ENCODE measurements around the gene ITPR2. TPM values are rescaled to one million over a fixed set of nuclear protein-coding genes. Genes with fewer than 3 reads are reported as not detected.

ITPR2 gene
- total and polyA plus RNA-seq, 2 of the 8 experiments (the other 6 are each of a cell fraction or from before 2014, with no cell fraction given): 4.1 to 48.3 TPM

- Histone ChIP-seq H2BK12ac (ENCODE audit: low read depth, low read length) (no peak overlapping the region), H3K56ac (replicated peaks; ENCODE audit: insufficient read length, low read depth, low read length) (no peak overlapping the region), H4K8ac (ENCODE audit: extremely low read depth, insufficient read depth, low read length) (no peak overlapping the region), H3K79me1 (ENCODE audit: low read depth, low read length) (no peaks in the 10 kb centered on the region), H3K14ac (ENCODE audit: insufficient read length) (no peak overlapping the region), H3K4me2 (ENCODE audit: insufficient read depth in 1 of 2, low read depth in 2 of 2, low read length in 2 of 2) (no peak overlapping the region), H3K9ac (replicated peaks in 1 of 4; ENCODE audit: extremely low read depth in 1 of 4, low read depth in 3 of 4, low read length in 3 of 4) (no peak overlapping the region), H3K4ac (replicated peaks; ENCODE audit: insufficient read length, low read depth, low read length) (no peak overlapping the region), H3K4me1 (replicated peaks in 1 of 4; ENCODE audit: control insufficient read depth in 3 of 4, insufficient read depth in 4 of 4, low read length in 3 of 4) (no peaks in the 10 kb centered on the region), H4K5ac (ENCODE audit: insufficient read length, low read depth, low read length) (no peak overlapping the region), H2BK20ac (ENCODE audit: low read length) (no peak overlapping the region), H3K23ac (ENCODE audit: insufficient read length) (no peak overlapping the region), H2BK15ac (ENCODE audit: low read length) (no peak overlapping the region), H3K4me3 (ENCODE audit: extremely low read depth in 1 of 4, insufficient read depth in 2 of 4, low read depth in 3 of 4, low read length in 4 of 4) (no peak overlapping the region), H4K20me1 (replicated peaks in 1 of 2; ENCODE audit: control insufficient read depth in 1 of 2, insufficient read depth in 2 of 2, low read length in 2 of 2) (no peaks in the 10 kb centered on the region), H3K23me2 (ENCODE audit: low read depth, low read length) (no peaks in the 10 kb centered on the region; the same call in 1 of the 2 replicates), H3K27me3 (replicated peaks in 1 of 4; ENCODE audit: control insufficient read depth in 3 of 4, extremely low read depth in 1 of 4, insufficient read depth in 3 of 4, low read length in 3 of 4) (no peaks in the 10 kb centered on the region), H3K36me3 (ENCODE audit: control insufficient read depth in 2 of 4, insufficient read depth in 4 of 4, low read length in 3 of 4) (no peaks in the 10 kb centered on the region), H3K9me3 (ENCODE audit: insufficient read depth in 2 of 2, low read depth in 1 of 2, low read length in 1 of 2) (peaks cover 4% of the 10 kb centered on the region in 2 experiments; a peak in 2 of 4 replicates), H3K18ac (ENCODE audit: extremely low read depth, low read length) (no peak overlapping the region), H2AFZ (ENCODE audit: low read length) (no peak overlapping the region), H3K79me2 (ENCODE audit: control insufficient read depth in 1 of 2, insufficient read depth in 2 of 2, low read length in 2 of 2) (peaks cover 0 to 9% of the 10 kb centered on the region in 2 experiments; a peak in 1 of 4 replicates), H2BK5ac (ENCODE audit: low read depth, low read length) (no peak overlapping the region), H4K91ac (replicated peaks; ENCODE audit: insufficient read length, low read length) (no peak overlapping the region), H3K27ac (ENCODE audit: low read depth, low read length) (no peak overlapping the region), H2AK5ac (ENCODE audit: low read depth, low read length) (no peak overlapping the region), H2BK120ac (replicated peaks; ENCODE audit: low read depth, low read length) (no peak overlapping the region)
- DNase-seq (ENCODE audit: low read depth in 1 of 2, low spot score in 2 of 2): no peak
- FAIRE-seq: no peak
- WGBS, 2 experiments (ENCODE audit: extremely low coverage in 1 of 2, insufficient coverage in 1 of 2, insufficient read length in 1 of 2, insufficient replicate concordance in 2 of 2, low coverage in 1 of 2, low lambda C conversion rate in 2 of 2, missing lambda C conversion rate in 1 of 2): 88% methylated on average over 7 of the region's 8 CpGs; no CpG with 5 or more reads in 1 of the 2 experiments
- POLR2A ChIA-PET (ENCODE audit: partially characterized antibody): no interaction called here
- CTCF ChIA-PET (ENCODE audit: partially characterized antibody): interaction anchor here (0.7 to 1.0 kb wide), 2 partner anchors 32 to 71 kb away, joined by 3 read pairs; no protein-coding TSS in a partner anchor
- TF ChIP-seq SIRT6 (IDR thresholded peaks at IDR 0.05; ENCODE audit: low read length) (no peak), CREB1 (IDR thresholded peaks at IDR 0.05) (no peak), SIX5 (IDR thresholded peaks at IDR 0.05; ENCODE audit: low read depth, low read length) (no peak), CTBP2 (IDR thresholded peaks at IDR 0.05; ENCODE audit: borderline replicate concordance, insufficient read depth, insufficient read length, low read length) (no peak), RFX5 (IDR thresholded peaks at IDR 0.05; ENCODE audit: borderline replicate concordance, low read depth, low read length) (no peak), BRCA1 (IDR thresholded peaks at IDR 0.05; ENCODE audit: low read depth, low read length) (no peak), CTCF (IDR thresholded peaks at IDR 0.05; ENCODE audit: control extremely low read depth in 1 of 3, insufficient read depth in 1 of 3, low read depth in 1 of 3, low read length in 3 of 3) (no peak), YY1 (IDR thresholded peaks at IDR 0.05; ENCODE audit: low read depth, low read length) (no peak), PHF8 (conservative IDR thresholded peaks at IDR 0.05; ENCODE audit: low read depth, low read length) (no peak), POU5F1 (IDR thresholded peaks at IDR 0.05; ENCODE audit: low read depth, low read length) (no peak)
- TF ChIP-seq, protein P1, sequence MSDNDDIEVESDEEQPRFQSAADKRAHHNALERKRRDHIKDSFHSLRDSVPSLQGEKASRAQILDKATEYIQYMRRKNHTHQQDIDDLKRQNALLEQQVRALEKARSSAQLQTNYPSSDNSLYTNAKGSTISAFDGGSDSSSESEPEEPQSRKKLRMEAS (IDR thresholded peaks at IDR 0.05): no peak
Observed at GRCh38 chr12:26734510-26735248, 98.3 kb downstream of the ITPR2 start.
